ENCODE data around the gene USP40.
"Not testable (repeated sequence)": the region's sequence is repeated elsewhere in the genome, so short reads cannot be mapped to it uniquely, and the experiment has no call there.

The USP40 gene

DNA sequence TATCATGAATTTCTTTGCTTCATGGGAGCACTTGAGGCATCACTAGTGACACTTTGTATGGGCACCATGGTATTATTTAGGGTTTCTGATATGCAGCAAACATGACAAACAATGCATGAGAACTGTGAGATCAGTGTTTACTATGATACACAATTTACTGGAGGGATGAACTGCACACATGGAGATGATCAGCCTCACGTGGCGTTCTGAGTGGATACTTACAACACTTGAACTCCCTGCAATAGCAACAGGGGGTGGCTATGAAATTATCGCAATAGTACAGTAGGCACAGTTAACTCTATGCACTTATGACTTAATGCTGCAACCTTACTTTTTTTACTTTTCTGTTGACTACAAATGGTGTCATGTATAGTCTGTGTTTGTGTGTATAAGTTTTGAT lies 32.4 kb upstream of the USP40 start:
- Histone ChIP-seq H3K4me3 (no peak overlapping the region), H3K27ac (no peak overlapping the region)
- no peak for TF ChIP-seq CTCF (IDR thresholded peaks at IDR 0.05)
- no peak for DNase-seq (ENCODE audit: low spot score)

- DNase-seq (ENCODE audit: low spot score) = no peak
- H3K4me3 ChIP-seq = no peak overlapping the region
- no peak for TF ChIP-seq CTCF (IDR thresholded peaks at IDR 0.05)
- no peak overlapping the region for H3K27ac ChIP-seq
These were observed 30.9 kb upstream of the USP40 start for GRCh38 chr2:233597522-233597921.

- no peak for DNase-seq (ENCODE audit: low spot score)
- Histone ChIP-seq H3K4me3 (no peak overlapping the region), H3K27ac (no peak overlapping the region)
- no peak for TF ChIP-seq CTCF (IDR thresholded peaks at IDR 0.05)
These were observed 26.6 kb upstream of the USP40 start for GRCh38 chr2:233593201-233593600.

DNA sequence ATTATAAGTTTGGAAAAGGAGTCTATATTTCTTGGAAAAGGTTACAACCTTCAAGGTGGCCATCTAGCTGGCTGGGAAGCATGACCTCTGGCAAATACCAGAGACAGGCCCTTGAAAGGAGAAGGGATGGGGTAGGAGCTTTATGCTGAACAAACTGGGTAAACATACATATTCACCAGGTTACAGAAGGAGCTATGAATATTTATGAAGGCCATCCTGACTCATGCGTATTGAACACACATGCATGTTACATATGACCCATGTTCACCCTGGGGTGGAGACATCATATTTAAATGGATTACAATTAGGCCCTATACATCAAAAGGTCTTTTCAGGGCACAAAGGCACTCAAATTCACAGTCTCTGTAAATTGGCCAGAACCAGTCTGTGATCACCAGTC lies 26.1 kb upstream of the USP40 start:
- DNase-seq (ENCODE audit: low spot score); H3K4me3 ChIP-seq; H3K27ac ChIP-seq: not testable (repeated sequence)

- DNase-seq (ENCODE audit: low spot score) = no peak
- no peak for TF ChIP-seq CTCF (IDR thresholded peaks at IDR 0.05)
- no peak overlapping the region for H3K4me3 ChIP-seq
- no peak overlapping the region for H3K27ac ChIP-seq
These were observed 21.8 kb upstream of the USP40 start for GRCh38 chr2:233588400-233588799.

GRCh38 chr2:233584210-233584609 lies 17.6 kb upstream of the USP40 start:
- no peak overlapping the region for H3K4me3 ChIP-seq
- no peak for TF ChIP-seq CTCF (IDR thresholded peaks at IDR 0.05)
- no peak for DNase-seq (ENCODE audit: low spot score)
- H3K27ac ChIP-seq = no peak overlapping the region

DNA sequence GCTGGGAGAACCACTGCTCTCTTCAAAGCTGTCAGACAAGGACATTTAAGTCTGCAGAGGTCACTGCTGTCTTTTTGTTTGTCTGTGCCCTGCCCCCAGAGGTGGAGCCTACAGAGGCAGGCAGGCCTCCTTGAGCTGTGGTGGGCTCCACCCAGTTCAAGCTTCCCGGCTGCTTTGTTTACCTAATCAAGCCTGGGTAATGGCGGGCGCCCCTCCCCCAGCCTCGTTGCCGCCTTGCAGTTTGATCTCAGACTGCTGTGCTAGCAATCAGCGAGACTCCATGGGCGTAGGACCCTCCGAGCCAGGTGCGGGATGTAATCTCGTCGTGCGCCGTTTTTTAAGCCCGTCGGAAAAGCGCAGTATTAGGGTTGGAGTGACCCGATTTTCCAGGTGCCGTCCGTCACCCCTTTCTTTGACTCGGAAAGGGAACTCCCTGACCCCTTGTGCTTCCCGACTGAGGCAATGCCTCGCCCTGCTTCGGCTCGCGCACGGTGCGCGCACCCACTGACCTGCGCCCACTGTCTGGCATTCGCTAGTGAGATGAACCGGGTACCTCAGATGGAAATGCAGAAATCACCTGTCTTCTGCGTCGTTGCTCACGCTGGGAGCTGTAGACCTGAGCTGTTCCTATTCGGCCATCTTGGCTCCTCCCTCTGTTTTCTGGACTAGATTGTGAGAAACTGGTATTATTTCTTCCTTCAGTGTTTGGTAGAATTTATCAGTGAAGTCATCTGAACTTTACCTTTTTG lies 16.8 kb upstream of the USP40 start:
- not testable (repeated sequence) for H3K4me3 ChIP-seq; DNase-seq (ENCODE audit: low spot score); H3K27ac ChIP-seq

- not testable (repeated sequence) for H3K27ac ChIP-seq; H3K4me3 ChIP-seq; DNase-seq (ENCODE audit: low spot score)
These were observed 10.8 kb upstream of the USP40 start for GRCh38 chr2:233577341-233577740.

DNA sequence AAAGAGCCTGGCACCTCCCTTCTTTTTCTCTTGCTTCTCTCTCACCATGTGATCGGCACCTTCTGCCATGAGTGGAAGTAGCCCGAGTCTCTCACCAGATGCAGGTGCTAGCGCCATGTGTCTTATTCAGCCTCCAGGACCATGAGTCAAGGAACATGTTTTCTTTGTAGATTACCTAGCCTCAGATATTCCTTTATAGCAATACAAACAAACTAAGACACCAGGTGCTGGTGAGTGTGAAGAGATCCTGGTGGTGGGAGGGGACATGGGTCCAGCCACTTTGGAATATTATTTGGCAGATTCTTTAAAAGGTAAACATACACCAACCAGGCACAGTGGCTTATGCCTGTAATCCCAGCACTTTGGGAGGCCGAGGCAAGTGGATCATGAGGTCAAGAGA lies 5.9 kb upstream of the USP40 start:
- no peak for DNase-seq (ENCODE audit: low spot score)
- no peak overlapping the region for H3K27ac ChIP-seq
- no peak for TF ChIP-seq CTCF (IDR thresholded peaks at IDR 0.05)
- H3K4me3 ChIP-seq = no peak overlapping the region

Measured in coronary artery (tissue), 2 donors.